ENCODE data around the gene RBL2.
"Not testable (repeated sequence)": the region's sequence is repeated elsewhere in the genome, so short reads cannot be mapped to it uniquely, and the experiment has no call there.

Gene RBL2

GRCh38 chr16:53519417-53520091, 85.3 kb downstream of the RBL2 start:
- no peak for DNase-seq
- in situ Hi-C loops (cut with MboI; ENCODE audit: low pct_unique_long_range_greater_than_20kb, low sequenced_read_pairs), result no loop called here

GRCh38 chr16:53523126-53523804, 89.0 kb downstream of the RBL2 start:
- no peak for DNase-seq
- in situ Hi-C loops (cut with MboI; ENCODE audit: low pct_unique_long_range_greater_than_20kb, low sequenced_read_pairs), result no loop called here

GRCh38 chr16:53523971-53524548, 89.8 kb downstream of the RBL2 start:
- no peak for DNase-seq
- in situ Hi-C loops (cut with MboI; ENCODE audit: low pct_unique_long_range_greater_than_20kb, low sequenced_read_pairs), result no loop called here

- in situ Hi-C loops (cut with MboI; ENCODE audit: low pct_unique_long_range_greater_than_20kb, low sequenced_read_pairs), result no loop called here
These were observed 94.5 kb downstream of the RBL2 start for GRCh38 chr16:53528797-53529196.

GRCh38 chr16:53529513-53529912, 95.2 kb downstream of the RBL2 start:
- in situ Hi-C loops (cut with MboI; ENCODE audit: low pct_unique_long_range_greater_than_20kb, low sequenced_read_pairs), result no loop called here
- no peak for DNase-seq

More at GRCh38 chr16:53528797-53529196, 94.5 kb downstream of the RBL2 start:
- DNase-seq, result no peak

- in situ Hi-C loops (cut with MboI; ENCODE audit: low pct_unique_long_range_greater_than_20kb, low sequenced_read_pairs), result no loop called here
- no peak for DNase-seq
These were observed 95.8 kb downstream of the RBL2 start for GRCh38 chr16:53530046-53530445.

GRCh38 chr16:53530741-53531140, 96.5 kb downstream of the RBL2 start:
- in situ Hi-C loops (cut with MboI; ENCODE audit: low pct_unique_long_range_greater_than_20kb, low sequenced_read_pairs), result no loop called here
- no peak for DNase-seq

GRCh38 chr16:53534206-53534605, 99.9 kb downstream of the RBL2 start:
- in situ Hi-C loops (cut with MboI; ENCODE audit: low pct_unique_long_range_greater_than_20kb, low sequenced_read_pairs), result no loop called here
- DNase-seq, result no peak

- in situ Hi-C loops (cut with MboI; ENCODE audit: low pct_unique_long_range_greater_than_20kb, low sequenced_read_pairs), result no loop called here
- DNase-seq, result no peak
These were observed 103.4 kb downstream of the RBL2 start for GRCh38 chr16:53537626-53538025.

- DNase-seq; in situ Hi-C loops (cut with MboI; ENCODE audit: low pct_unique_long_range_greater_than_20kb, low sequenced_read_pairs): not testable (repeated sequence)
These were observed 105.1 kb downstream of the RBL2 start for GRCh38 chr16:53539346-53539745.

GRCh38 chr16:53539759-53540718, 105.8 kb downstream of the RBL2 start:
- DNase-seq, result not testable (repeated sequence)

More at GRCh38 chr16:53539759-53540718, 105.8 kb downstream of the RBL2 start:
- in situ Hi-C loops (cut with MboI; ENCODE audit: low pct_unique_long_range_greater_than_20kb, low sequenced_read_pairs), result not testable (repeated sequence)

Data from KBM-7 (cell line).